SU-DHL-6 (cell line): ENCODE data around the gene PRKAR1B.

Experiments used
- CTCF ChIP-seq: fragments of 200-600 bp; sonication (generic); IDR thresholded peaks from one replicate; pipeline ENCODE4 v1.5.1; 2017; ENCODE audit warnings: antibody characterized with exemption, mild to moderate bottlenecking, low read length, moderate library complexity; ENCODE audit not compliant: insufficient read depth, poor library complexity, severe bottlenecking
- EZH2phosphoT487 ChIP-seq: fragments of 200-600 bp; sonication (generic), shearing (Covaris generic); conservative IDR thresholded peaks from 2 replicates; pipeline ENCODE4 v1.6.1; 2018; ENCODE audit warnings: mild to moderate bottlenecking, antibody characterized with exemption, low read length, moderate library complexity, mixed read lengths

DNA sequence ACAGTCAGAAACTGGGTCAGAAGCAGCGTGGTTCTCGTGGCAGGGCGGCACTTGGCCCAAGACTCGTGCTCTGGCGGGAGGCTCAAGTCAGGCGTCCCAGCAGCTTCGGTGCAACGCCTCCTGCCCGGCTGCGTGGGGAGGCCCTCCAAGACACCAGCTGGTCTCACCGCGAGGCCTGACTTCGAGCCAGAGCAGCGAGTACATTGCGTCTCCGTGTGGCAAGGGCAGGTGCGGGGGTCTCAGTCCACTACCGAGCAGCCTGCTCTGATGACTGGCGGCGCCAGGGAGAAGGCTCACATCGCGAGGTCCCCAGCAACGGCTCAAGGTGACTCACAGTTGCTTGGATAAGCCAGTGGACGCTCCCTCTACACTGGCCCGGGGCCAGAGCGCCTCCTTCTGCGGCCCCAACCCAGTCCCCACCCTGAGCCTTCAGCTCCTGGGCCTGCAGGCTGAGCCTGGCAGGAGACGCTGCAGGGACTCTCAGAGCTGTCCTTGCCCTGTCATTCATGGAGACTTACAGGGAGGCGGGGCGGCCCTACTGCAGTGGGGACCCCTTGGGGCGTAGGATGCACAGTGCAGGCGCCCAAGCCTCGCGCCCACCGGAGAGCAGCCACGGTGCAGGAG, 41.9 kb upstream of the PRKAR1B start:
- TF ChIP-seq CTCF: no peak
- no peak for TF ChIP-seq EZH2phosphoT487
